HCT116 (cell line): ENCODE measurements around the gene SRGAP3.

Experiments used
- ELF1 ChIP-seq: IDR thresholded peaks from 2 replicates; pipeline ENCODE4 v1.6.1; 2012; ENCODE audit warnings: low read depth, borderline replicate concordance
- EZH2 ChIP-seq: fragments of 200-600 bp; sonication (generic); IDR thresholded peaks from 2 replicates; pipeline ENCODE4 v1.6.1; 2017; ENCODE audit warnings: antibody characterized with exemption, mixed run types
- EZH2phosphoT487 ChIP-seq: fragments of 200-600 bp; IDR thresholded peaks from 2 replicates; pipeline ENCODE4 v1.6.1; 2018; ENCODE audit warnings: antibody characterized with exemption, borderline replicate concordance
- FOSL1 ChIP-seq: IDR thresholded peaks from 2 replicates; pipeline ENCODE4 v1.6.1; 2012; ENCODE audit warnings: low read depth
- JUND ChIP-seq: IDR thresholded peaks from 2 replicates; pipeline ENCODE4 v1.6.1; 2012
- POLR2A ChIP-seq: IDR thresholded peaks from 2 replicates; pipeline ENCODE4 v1.7.0; 2011; ENCODE audit warnings: borderline replicate concordance; ENCODE audit not compliant: insufficient read depth, insufficient read length; ENCODE audit errors: extremely low read depth
- POLR2AphosphoS5 ChIP-seq: IDR thresholded peaks from 2 replicates; pipeline ENCODE4 v1.6.1; 2011; ENCODE audit warnings: mild to moderate bottlenecking, low read depth, low read length, moderate library complexity
- YY1 ChIP-seq: IDR thresholded peaks from 2 replicates; pipeline ENCODE4 v1.6.1; 2011; ENCODE audit warnings: low read length, low read depth, moderate library complexity, mild to moderate bottlenecking; ENCODE audit not compliant: insufficient replicate concordance; ENCODE audit errors: extremely low read depth
- ZFX ChIP-seq: fragments of 450-650 bp; IDR thresholded peaks from 2 replicates; pipeline ENCODE4 v1.6.1; 2017
- TF ChIP-seq, protein P1 (sequence below), 3 experiments: fragments of 200-600 bp in 1 of 3; sonication (generic) in 1 of 3; IDR thresholded peaks in 2 of 3; conservative IDR thresholded peaks in 1 of 3; 2 replicates each; pipeline ENCODE4 v1.5.1; 2012 to 2017; ENCODE audit warnings: low read depth in 2 of 3, low read length in 2 of 3, antibody characterized with exemption in 1 of 3, borderline replicate concordance in 1 of 3, control low read depth in 1 of 3, mild to moderate bottlenecking in 1 of 3, mixed read lengths in 1 of 3, mixed run types in 1 of 3, moderate library complexity in 1 of 3; ENCODE audit not compliant: insufficient read depth in 1 of 3
- TF ChIP-seq, protein P2 (sequence below): IDR thresholded peaks from 2 replicates; pipeline ENCODE4 v1.6.1; 2012; ENCODE audit warnings: low read depth
- TF ChIP-seq, protein P3 (sequence below): IDR thresholded peaks from 2 replicates; pipeline ENCODE4 v1.6.1; 2012

- TF ChIP-seq POLR2A (no peak), EZH2phosphoT487 (no peak), YY1 (no peak), EZH2 (no peak), ZFX (no peak), FOSL1 (no peak), JUND (no peak), ELF1 (no peak), POLR2AphosphoS5 (no peak)
- TF ChIP-seq, protein P1, sequence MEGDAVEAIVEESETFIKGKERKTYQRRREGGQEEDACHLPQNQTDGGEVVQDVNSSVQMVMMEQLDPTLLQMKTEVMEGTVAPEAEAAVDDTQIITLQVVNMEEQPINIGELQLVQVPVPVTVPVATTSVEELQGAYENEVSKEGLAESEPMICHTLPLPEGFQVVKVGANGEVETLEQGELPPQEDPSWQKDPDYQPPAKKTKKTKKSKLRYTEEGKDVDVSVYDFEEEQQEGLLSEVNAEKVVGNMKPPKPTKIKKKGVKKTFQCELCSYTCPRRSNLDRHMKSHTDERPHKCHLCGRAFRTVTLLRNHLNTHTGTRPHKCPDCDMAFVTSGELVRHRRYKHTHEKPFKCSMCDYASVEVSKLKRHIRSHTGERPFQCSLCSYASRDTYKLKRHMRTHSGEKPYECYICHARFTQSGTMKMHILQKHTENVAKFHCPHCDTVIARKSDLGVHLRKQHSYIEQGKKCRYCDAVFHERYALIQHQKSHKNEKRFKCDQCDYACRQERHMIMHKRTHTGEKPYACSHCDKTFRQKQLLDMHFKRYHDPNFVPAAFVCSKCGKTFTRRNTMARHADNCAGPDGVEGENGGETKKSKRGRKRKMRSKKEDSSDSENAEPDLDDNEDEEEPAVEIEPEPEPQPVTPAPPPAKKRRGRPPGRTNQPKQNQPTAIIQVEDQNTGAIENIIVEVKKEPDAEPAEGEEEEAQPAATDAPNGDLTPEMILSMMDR (IDR thresholded peaks at IDR 0.05 in 2 of 3, conservative IDR thresholded peaks at IDR 0.05 in 1 of 3; ENCODE audit: borderline replicate concordance in 1 of 3, insufficient read depth in 1 of 3, low read depth in 2 of 3, low read length in 2 of 3), result no peak
- TF ChIP-seq, protein P2, sequence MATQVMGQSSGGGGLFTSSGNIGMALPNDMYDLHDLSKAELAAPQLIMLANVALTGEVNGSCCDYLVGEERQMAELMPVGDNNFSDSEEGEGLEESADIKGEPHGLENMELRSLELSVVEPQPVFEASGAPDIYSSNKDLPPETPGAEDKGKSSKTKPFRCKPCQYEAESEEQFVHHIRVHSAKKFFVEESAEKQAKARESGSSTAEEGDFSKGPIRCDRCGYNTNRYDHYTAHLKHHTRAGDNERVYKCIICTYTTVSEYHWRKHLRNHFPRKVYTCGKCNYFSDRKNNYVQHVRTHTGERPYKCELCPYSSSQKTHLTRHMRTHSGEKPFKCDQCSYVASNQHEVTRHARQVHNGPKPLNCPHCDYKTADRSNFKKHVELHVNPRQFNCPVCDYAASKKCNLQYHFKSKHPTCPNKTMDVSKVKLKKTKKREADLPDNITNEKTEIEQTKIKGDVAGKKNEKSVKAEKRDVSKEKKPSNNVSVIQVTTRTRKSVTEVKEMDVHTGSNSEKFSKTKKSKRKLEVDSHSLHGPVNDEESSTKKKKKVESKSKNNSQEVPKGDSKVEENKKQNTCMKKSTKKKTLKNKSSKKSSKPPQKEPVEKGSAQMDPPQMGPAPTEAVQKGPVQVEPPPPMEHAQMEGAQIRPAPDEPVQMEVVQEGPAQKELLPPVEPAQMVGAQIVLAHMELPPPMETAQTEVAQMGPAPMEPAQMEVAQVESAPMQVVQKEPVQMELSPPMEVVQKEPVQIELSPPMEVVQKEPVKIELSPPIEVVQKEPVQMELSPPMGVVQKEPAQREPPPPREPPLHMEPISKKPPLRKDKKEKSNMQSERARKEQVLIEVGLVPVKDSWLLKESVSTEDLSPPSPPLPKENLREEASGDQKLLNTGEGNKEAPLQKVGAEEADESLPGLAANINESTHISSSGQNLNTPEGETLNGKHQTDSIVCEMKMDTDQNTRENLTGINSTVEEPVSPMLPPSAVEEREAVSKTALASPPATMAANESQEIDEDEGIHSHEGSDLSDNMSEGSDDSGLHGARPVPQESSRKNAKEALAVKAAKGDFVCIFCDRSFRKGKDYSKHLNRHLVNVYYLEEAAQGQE, result no peak
- TF ChIP-seq, protein P3, sequence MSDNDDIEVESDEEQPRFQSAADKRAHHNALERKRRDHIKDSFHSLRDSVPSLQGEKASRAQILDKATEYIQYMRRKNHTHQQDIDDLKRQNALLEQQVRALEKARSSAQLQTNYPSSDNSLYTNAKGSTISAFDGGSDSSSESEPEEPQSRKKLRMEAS, result no peak
These were observed 70.7 kb downstream of the SRGAP3 start for GRCh38 chr3:9178697-9179096.
